ENCODE measurements around the gene RUNX2.

DNA sequence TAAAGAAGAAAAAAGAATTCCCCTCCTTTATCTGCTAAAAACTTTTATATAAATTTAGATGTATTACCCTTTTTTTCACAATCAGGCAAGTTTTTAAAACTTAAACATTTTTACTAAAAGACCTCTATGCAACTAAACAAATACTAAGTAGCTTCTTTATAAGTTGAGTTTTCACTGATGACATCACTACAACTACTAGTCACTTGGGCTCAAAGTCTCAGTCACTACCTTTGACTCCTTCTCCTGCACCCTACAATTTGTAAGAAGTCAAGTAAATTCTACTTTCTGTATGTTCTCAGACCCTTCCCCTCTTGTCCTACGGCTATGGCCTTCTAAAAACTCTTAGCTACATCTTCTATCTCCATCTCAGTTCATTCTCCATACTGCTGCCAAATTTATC lies 38.4 kb downstream of the RUNX2 start:
- TF ChIP-seq, protein P1, sequence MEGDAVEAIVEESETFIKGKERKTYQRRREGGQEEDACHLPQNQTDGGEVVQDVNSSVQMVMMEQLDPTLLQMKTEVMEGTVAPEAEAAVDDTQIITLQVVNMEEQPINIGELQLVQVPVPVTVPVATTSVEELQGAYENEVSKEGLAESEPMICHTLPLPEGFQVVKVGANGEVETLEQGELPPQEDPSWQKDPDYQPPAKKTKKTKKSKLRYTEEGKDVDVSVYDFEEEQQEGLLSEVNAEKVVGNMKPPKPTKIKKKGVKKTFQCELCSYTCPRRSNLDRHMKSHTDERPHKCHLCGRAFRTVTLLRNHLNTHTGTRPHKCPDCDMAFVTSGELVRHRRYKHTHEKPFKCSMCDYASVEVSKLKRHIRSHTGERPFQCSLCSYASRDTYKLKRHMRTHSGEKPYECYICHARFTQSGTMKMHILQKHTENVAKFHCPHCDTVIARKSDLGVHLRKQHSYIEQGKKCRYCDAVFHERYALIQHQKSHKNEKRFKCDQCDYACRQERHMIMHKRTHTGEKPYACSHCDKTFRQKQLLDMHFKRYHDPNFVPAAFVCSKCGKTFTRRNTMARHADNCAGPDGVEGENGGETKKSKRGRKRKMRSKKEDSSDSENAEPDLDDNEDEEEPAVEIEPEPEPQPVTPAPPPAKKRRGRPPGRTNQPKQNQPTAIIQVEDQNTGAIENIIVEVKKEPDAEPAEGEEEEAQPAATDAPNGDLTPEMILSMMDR (IDR thresholded peaks at IDR 0.05), result no peak
- TF ChIP-seq POLR2A (IDR thresholded peaks at IDR 0.05), result no peak
